ENCODE data around the gene KNDC1. TPM values are rescaled to one million over a fixed set of nuclear protein-coding genes. Genes with fewer than 3 reads are reported as not detected.

KNDC1 gene
- total and polyA plus RNA-seq, 2 of the 4 experiments (the other 2 are of a cell fraction) = 0.18 to 1.1 TPM

DNA sequence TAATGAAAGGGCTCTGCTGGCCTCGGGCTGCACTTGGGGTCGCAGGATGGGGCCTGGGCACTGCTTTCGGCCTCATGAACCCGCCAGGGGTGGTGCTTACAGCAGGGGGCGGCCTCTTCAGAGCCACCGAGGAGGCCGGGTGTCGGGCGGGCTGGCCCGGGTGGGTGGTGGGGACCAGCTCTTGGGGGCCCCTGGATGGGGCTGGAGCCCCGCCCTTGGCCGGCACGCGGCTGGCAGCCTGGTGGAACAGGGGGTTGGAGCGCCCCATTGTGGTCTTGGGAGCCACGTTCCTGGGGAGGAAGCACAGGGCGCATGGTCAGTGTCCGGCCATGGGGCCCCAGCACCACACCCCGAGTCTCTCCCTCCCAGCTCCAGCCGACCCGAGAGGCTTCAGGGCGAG is 107.8 kb downstream of the KNDC1 start:
- TF ChIP-seq MAZ (IDR thresholded peaks at IDR 0.05; ENCODE audit: borderline replicate concordance, low read depth, low read length) (no peak), MAFK (IDR thresholded peaks at IDR 0.05; ENCODE audit: low read depth, low read length) (no peak)
- TF ChIP-seq, protein P1, sequence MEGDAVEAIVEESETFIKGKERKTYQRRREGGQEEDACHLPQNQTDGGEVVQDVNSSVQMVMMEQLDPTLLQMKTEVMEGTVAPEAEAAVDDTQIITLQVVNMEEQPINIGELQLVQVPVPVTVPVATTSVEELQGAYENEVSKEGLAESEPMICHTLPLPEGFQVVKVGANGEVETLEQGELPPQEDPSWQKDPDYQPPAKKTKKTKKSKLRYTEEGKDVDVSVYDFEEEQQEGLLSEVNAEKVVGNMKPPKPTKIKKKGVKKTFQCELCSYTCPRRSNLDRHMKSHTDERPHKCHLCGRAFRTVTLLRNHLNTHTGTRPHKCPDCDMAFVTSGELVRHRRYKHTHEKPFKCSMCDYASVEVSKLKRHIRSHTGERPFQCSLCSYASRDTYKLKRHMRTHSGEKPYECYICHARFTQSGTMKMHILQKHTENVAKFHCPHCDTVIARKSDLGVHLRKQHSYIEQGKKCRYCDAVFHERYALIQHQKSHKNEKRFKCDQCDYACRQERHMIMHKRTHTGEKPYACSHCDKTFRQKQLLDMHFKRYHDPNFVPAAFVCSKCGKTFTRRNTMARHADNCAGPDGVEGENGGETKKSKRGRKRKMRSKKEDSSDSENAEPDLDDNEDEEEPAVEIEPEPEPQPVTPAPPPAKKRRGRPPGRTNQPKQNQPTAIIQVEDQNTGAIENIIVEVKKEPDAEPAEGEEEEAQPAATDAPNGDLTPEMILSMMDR (conservative IDR thresholded peaks at IDR 0.05; ENCODE audit: low read depth, low read length) = no peak
- TF ChIP-seq, protein P2, sequence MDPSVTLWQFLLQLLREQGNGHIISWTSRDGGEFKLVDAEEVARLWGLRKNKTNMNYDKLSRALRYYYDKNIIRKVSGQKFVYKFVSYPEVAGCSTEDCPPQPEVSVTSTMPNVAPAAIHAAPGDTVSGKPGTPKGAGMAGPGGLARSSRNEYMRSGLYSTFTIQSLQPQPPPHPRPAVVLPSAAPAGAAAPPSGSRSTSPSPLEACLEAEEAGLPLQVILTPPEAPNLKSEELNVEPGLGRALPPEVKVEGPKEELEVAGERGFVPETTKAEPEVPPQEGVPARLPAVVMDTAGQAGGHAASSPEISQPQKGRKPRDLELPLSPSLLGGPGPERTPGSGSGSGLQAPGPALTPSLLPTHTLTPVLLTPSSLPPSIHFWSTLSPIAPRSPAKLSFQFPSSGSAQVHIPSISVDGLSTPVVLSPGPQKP (IDR thresholded peaks at IDR 0.05; ENCODE audit: borderline replicate concordance, low read depth, low read length) = no peak
- Histone ChIP-seq H3K9me1 (ENCODE audit: insufficient read depth, low read length) (no peaks in the 10 kb centered on the region), H2BK5ac (ENCODE audit: low read depth, low read length, poor library complexity, severe bottlenecking) (no peak overlapping the region), H2BK120ac (ENCODE audit: low read depth, low read length) (no peak overlapping the region), H3K9me3 (ENCODE audit: control insufficient read depth, insufficient read depth, low read length) (no peaks in the 10 kb centered on the region), H4K8ac (ENCODE audit: low read depth in 2 of 2, low read length in 2 of 2) (no peak overlapping the region), H4K91ac (ENCODE audit: insufficient read depth, low read depth, low read length) (no peak overlapping the region), H3K4me3 (ENCODE audit: insufficient read depth, low read depth, low read length) (no peak overlapping the region), H4K5ac (ENCODE audit: low read depth, low read length) (no peak overlapping the region), H3K9ac (ENCODE audit: low read depth, low read length) (no peak overlapping the region), H3K56ac (ENCODE audit: extremely low read depth, insufficient read depth, low read length) (no peak overlapping the region), H3K36me3 (ENCODE audit: control insufficient read depth, insufficient read depth, low read length) (peaks cover 4% of the 10 kb centered on the region; the same call in 1 of the 2 replicates), H2AFZ (replicated peaks; ENCODE audit: low read length, poor library complexity) (no peak overlapping the region), H3K14ac (replicated peaks; ENCODE audit: low read depth, low read length) (no peak overlapping the region), H3K18ac (ENCODE audit: low read depth, low read length) (no peak overlapping the region), H3K79me1 (ENCODE audit: low read depth in 1 of 2, low read length in 2 of 2) (no peaks in the 10 kb centered on the region), H3K27ac (ENCODE audit: insufficient read depth, low read length) (no peak overlapping the region), H4K20me1 (ENCODE audit: insufficient read depth, low read length) (no peaks in the 10 kb centered on the region), H2AK5ac (ENCODE audit: low read depth, low read length) (no peak overlapping the region), H3K27me3 (ENCODE audit: control insufficient read depth, insufficient read depth, low read length) (no peaks in the 10 kb centered on the region; the same call in 1 of the 2 replicates), H3K4me1 (ENCODE audit: control insufficient read depth, insufficient read depth, low read length) (no peaks in the 10 kb centered on the region), H2AK9ac (replicated peaks; ENCODE audit: low read depth, low read length, poor library complexity) (no peak overlapping the region), H3K4ac (ENCODE audit: low read depth, low read length) (no peak overlapping the region), H2BK15ac (ENCODE audit: low read depth, low read length) (no peak overlapping the region), H3K4me2 (ENCODE audit: low read depth, low read length) (no peak overlapping the region), H3K23ac (ENCODE audit: low read depth, low read length) (no peak overlapping the region), H2BK20ac (ENCODE audit: low read depth, low read length) (no peak overlapping the region)
- ChIA-PET CTCF (no interaction called here), POLR2A (ENCODE audit: unreplicated experiment) (no interaction called here)
- DNase-seq (no peak), ATAC-seq (ENCODE audit: low read depth) (no peak)
- BruUV-seq (replicated peaks) = no TSS peak
- in situ Hi-C loops (cut with MboI; ENCODE audit: low sequenced_read_pairs) (loop anchor here (25.0 kb wide), 1 partner anchor 606 kb away; no protein-coding TSS in a partner anchor), intact Hi-C loops (cut with micrococcal nuclease) (no loop called here), dilution Hi-C loops (cut with HindIII; ENCODE audit: low sequenced_read_pairs, unreplicated experiment) (no loop called here)
- 86% methylated on average over 11 of the region's 22 CpGs; no CpG with 5 or more reads in 1 of the 2 experiments for WGBS, 2 experiments (ENCODE audit: extremely low coverage in 2 of 2, insufficient read length in 1 of 2)
